Anterior cingulate cortex (tissue), 58 donors: Measurements from ENCODE around the gene NRG3.

Source experiments
- DNase-seq, 58 donors: peaks; one replicate each; lab custom pipeline; 2025; lab: John Stamatoyannopoulos, UW

The NRG3 gene

DNA sequence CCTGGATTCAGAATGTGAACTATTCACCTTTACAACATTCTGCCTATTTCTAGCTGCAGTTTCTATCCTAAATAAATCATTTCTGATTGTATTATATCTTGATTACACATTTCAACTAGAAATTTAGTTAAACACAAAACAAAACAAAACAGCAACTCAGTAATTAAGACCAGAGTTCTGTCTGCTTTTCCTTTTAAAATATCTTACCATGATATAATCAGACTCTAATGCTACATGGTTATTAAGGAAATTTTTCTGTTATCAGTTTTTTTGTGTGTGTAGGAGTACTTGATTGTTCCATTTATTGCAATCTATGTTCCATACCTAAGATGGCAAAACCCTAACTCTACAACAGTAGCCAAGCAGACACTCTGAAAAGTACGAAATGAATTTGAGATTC is 663.3 kb downstream of the NRG3 start:
- no peak for DNase-seq

- no peak for DNase-seq
These were observed 668.6 kb downstream of the NRG3 start for GRCh38 chr10:82543631-82544030.

DNA sequence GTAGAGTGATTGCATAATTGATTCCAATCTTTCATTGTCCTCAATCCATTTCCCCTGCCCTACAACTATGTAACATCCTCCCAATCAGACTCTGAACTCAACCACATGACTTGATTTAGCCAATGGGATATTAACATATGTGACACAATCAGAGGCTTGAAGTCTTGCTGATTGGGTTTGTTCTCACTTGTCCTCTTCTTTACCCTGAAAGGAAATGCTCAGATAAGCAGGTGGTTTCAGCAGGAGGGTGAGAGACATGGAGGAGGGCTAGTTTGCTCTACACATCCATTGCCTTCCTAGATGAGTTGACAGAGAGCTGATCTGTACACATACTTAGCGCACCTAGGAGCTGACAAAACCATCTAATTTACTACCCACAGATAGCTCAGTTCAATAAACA is 669.4 kb downstream of the NRG3 start:
- DNase-seq, result no peak

GRCh38 chr10:82551506-82551905 is 676.5 kb downstream of the NRG3 start:
- DNase-seq, result no peak

DNA sequence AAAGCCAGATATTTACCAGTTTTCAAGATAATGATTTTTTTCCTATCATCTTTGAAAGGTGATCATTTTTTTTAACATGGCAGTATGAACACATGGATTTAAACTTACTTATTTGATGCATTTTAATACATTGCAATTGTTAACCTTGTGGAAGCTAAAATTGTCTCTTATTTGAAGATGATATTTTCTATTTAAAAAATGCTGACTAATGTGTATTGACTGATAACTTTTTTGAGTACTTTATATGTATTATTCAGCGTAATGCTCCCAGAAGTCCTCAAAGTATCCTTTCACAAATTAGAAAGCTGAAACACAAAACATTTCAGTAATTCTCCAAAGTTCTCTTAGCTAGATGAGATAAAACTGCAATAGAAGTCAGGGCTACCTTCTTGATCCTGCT is 677.3 kb downstream of the NRG3 start:
- no peak for DNase-seq

- no peak for DNase-seq
These were observed 679.4 kb downstream of the NRG3 start for GRCh38 chr10:82554381-82554780.

GRCh38 chr10:82558014-82558607 is 683.1 kb downstream of the NRG3 start:
- DNase-seq, result no peak

- DNase-seq, result no peak
These were observed 689.6 kb downstream of the NRG3 start for GRCh38 chr10:82564353-82565196.

- no peak for DNase-seq
These were observed 690.2 kb downstream of the NRG3 start for GRCh38 chr10:82565197-82565575.

DNA sequence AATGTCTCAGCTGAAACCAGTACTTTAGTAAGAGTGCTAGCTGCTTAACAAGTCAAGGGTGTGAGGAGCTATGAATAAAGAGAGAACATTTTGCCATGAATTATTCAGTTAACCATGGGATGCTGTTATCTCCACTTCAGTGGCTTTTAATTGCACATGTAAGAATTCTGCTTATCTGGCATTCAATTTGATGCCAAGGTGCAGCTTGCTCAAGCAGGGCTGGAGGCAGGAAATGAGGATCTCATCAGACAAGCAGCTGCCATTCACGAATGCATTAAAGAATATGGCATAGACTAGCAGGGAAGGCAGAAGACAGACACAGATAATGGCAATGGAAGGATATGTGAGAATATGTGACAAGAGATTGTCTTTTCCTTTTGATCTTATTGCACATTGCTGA is 697.8 kb downstream of the NRG3 start:
- no peak for DNase-seq

GRCh38 chr10:82574081-82574480 is 699.1 kb downstream of the NRG3 start:
- DNase-seq, result no peak

GRCh38 chr10:82575318-82575717 is 700.3 kb downstream of the NRG3 start:
- DNase-seq, result no peak

GRCh38 chr10:82576093-82576492 is 701.1 kb downstream of the NRG3 start:
- DNase-seq, result no peak

GRCh38 chr10:82581940-82582339 is 706.9 kb downstream of the NRG3 start:
- DNase-seq, result no peak

GRCh38 chr10:82591421-82591820 is 716.4 kb downstream of the NRG3 start:
- DNase-seq, result no peak

DNA sequence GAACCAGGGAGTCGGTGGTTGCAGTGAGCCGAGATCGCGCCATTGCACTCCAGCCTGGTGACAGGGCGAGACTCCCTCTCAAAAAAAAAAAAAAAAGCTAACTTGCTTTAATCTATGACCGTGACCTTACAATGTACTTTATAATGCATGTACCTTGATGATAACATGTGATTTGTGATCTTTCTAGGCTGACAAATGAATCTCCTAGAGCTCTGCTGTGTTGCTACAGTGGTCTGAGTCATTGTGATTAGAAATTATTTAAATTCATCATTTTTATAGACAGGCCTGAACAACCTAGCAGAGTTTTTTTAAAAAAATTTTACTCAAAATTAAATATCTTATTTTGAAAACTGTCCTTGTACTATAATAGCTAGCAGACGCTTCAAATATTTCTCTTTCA is 722.8 kb downstream of the NRG3 start:
- DNase-seq, result no peak

- DNase-seq, result no peak
These were observed 734.9 kb downstream of the NRG3 start for GRCh38 chr10:82609845-82610244.

- DNase-seq, result no peak
These were observed 743.0 kb downstream of the NRG3 start for GRCh38 chr10:82618007-82618406.

GRCh38 chr10:82621680-82622079 is 746.7 kb downstream of the NRG3 start:
- DNase-seq, result no peak

DNA sequence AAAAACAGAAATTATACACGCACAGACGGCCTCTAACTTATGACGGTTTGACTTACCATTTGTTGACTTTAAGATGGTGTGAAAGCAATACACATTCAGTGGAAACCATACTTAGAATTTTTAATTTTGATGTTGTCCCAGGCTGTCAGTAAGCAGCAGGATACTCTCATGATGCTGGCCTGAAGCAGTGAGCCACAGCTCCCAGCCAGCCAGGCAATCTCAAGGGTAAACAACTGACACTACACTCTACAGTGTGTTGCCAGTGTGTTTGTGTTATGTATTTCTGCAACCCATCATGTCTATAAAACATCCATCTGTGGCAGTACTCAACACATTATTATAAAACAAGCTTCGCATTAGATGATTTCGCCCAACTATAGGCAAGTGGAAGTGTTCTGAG is 747.5 kb downstream of the NRG3 start:
- DNase-seq, result no peak

- no peak for DNase-seq
These were observed 750.7 kb downstream of the NRG3 start for GRCh38 chr10:82625512-82626189.

DNA sequence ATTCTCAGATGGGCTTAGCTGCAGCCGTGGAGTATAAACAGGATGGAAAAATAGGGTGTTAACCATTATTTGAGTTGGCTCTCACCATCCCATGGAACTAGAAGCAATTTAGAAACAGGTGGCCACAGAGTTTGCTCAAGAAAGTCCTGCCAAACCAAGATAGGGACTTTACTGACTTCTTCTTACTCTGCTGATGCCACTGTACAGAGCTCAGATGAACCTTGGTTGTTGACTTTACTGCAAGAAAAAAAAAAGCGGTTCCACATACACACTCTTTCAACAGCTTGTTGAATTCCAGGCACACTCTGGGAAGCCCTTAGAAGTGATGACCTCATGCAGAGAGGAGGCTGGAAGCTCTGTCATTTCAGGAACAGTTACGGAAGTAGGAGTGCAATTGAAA is 753.4 kb downstream of the NRG3 start:
- DNase-seq, result no peak
